Gastroesophageal sphincter (tissue), 3 donors: ENCODE data around the gene SLC8A2.

ENCODE experiments used
- POLR2A ChIP-seq, 2 donors: fragments of 450-650 bp; IDR thresholded peaks; one replicate each; pipeline ENCODE4 v1.6.1; 2017; ENCODE audit warnings: antibody characterized with exemption in 2 of 2, mild to moderate bottlenecking in 2 of 2, moderate library complexity in 1 of 2
- TF ChIP-seq, protein P1 (sequence below), 4 experiments: fragments of 200-600 bp in 2 of 4; fragments of 450-650 bp in 2 of 4; sonication (generic) in 1 of 4; IDR thresholded peaks; one replicate each; pipeline ENCODE4 v1.5.1; 2017 to 2019; ENCODE audit warnings: antibody characterized with exemption in 4 of 4, mild to moderate bottlenecking in 2 of 4, moderate library complexity in 2 of 4

DNA sequence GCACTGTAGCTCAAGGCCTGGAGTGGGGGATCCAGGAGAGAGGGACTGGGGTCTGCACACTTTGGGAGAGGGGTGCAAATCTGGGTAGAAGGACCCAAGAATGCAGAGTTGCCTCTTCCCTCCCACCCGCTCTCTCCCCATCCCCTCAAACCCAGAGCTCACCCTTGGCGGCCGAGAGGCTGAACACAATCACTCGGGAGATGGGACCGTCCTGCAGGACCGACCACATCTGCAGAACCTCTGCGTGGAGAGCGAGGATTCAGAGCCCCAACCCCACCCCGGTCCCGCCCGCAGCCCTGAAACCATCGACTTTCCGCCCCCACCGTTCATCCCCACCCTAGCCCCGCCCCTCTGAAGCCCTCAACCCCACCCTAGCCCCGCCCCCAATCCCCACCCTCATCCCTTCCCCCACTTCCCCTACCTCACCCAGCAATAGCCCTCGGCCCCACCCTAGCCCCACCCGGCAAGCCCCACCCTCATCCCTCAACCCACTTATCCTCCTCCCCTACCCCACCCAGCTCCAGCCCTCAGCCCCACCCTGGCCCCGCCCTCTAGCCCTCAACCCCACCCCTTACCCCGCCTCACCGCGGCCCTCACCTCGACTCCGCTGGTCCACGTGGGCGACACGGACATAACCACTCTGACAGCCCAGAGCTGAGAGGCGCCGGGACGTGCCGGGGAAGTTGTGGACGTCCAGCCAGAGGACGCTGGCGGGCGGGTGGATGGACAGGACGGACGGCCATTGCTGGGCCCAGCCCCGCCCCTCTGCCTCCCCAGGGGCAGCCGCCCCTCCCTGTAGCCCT lies 8.2 kb upstream of the SLC8A2 start:
- TF ChIP-seq, protein P1, sequence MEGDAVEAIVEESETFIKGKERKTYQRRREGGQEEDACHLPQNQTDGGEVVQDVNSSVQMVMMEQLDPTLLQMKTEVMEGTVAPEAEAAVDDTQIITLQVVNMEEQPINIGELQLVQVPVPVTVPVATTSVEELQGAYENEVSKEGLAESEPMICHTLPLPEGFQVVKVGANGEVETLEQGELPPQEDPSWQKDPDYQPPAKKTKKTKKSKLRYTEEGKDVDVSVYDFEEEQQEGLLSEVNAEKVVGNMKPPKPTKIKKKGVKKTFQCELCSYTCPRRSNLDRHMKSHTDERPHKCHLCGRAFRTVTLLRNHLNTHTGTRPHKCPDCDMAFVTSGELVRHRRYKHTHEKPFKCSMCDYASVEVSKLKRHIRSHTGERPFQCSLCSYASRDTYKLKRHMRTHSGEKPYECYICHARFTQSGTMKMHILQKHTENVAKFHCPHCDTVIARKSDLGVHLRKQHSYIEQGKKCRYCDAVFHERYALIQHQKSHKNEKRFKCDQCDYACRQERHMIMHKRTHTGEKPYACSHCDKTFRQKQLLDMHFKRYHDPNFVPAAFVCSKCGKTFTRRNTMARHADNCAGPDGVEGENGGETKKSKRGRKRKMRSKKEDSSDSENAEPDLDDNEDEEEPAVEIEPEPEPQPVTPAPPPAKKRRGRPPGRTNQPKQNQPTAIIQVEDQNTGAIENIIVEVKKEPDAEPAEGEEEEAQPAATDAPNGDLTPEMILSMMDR (IDR thresholded peaks at IDR 0.05): no peak
- no peak for TF ChIP-seq POLR2A (IDR thresholded peaks at IDR 0.05)
